Activated naive CD4-positive, alpha-beta T cell treated with anti-CD3 and anti-CD28 coated beads for 36 hours (primary cell): ENCODE data around the gene SAMD3. TPM values are rescaled to one million over a fixed set of nuclear protein-coding genes. Genes with fewer than 3 reads are reported as not detected.
"Not testable (repeated sequence)": the region's sequence is repeated elsewhere in the genome, so short reads cannot be mapped to it uniquely, and the experiment has no call there.

ENCODE experiments used
- CTCF ChIA-PET: fragments of 350-600 bp; sonication (Branson Sonifier 250); formaldehyde crosslinking; loops from one replicate; lab custom pipeline; 2021; ENCODE audit warnings: antibody characterized with exemption; lab: Charles Lee
- DNase-seq: peaks from one replicate; pipeline ENCODE4 v3.0.0-alpha.2; 2020
- H3K27ac Mint-ChIP-seq: one replicate; pipeline ENCODE4 v1.8.0; 2021; ENCODE audit warnings: mild to moderate bottlenecking, mixed read lengths
- H3K27me3 Mint-ChIP-seq: one replicate; pipeline ENCODE4 v1.8.0; 2021; ENCODE audit warnings: low read depth, mixed read lengths
- H3K36me3 Mint-ChIP-seq: one replicate; pipeline ENCODE4 v1.8.0; 2021; ENCODE audit warnings: low read depth, mixed read lengths
- H3K4me1 Mint-ChIP-seq: one replicate; pipeline ENCODE4 v1.8.0; 2021; ENCODE audit warnings: low read depth, mixed read lengths
- H3K4me3 Mint-ChIP-seq: one replicate; pipeline ENCODE4 v1.8.0; 2021; ENCODE audit warnings: mild to moderate bottlenecking, moderate library complexity, mixed read lengths
- H3K9me3 Mint-ChIP-seq: one replicate; pipeline ENCODE4 v1.8.0; 2021; ENCODE audit warnings: mixed read lengths
- intact Hi-C: fragments of 100-400 bp; cut with micrococcal nuclease; formaldehyde crosslinking; loops from one replicate; pipeline ENCODE4 v1.15.1; 2023
- total RNA-seq, 2 experiments: library from RNA; stranded (reverse); gene quantifications; one replicate each; pipeline ENCODE4 v1.2.3, GENCODE V29; 2021

The SAMD3 gene
- total RNA-seq, 2 experiments from 2014 or later: 1.0 to 2.3 TPM

GRCh38 chr6:130244728-130245127 is 22.0 kb upstream of the SAMD3 start:
- Mint-ChIP-seq H3K27ac (no peak overlapping the region), H3K9me3 (no peaks in the 10 kb centered on the region), H3K4me1 (no peaks in the 10 kb centered on the region), H3K36me3 (no peaks in the 10 kb centered on the region), H3K4me3 (no peak overlapping the region), H3K27me3 (no peaks in the 10 kb centered on the region)
- CTCF ChIA-PET: interaction anchor here (0.6 kb wide), 1 partner anchor 493 kb away, joined by 3 read pairs; no protein-coding TSS in a partner anchor
- no peak for DNase-seq
- intact Hi-C loops: no loop called here

- no peaks in the 10 kb centered on the region for H3K27me3 Mint-ChIP-seq
- no peaks in the 10 kb centered on the region for H3K4me1 Mint-ChIP-seq
- H3K36me3 Mint-ChIP-seq: no peaks in the 10 kb centered on the region
- H3K9me3 Mint-ChIP-seq: no peaks in the 10 kb centered on the region
- CTCF ChIA-PET: interaction anchor here (0.7 to 1.0 kb wide), 2 partner anchors 17 to 458 kb away, joined by 3 read pairs; no protein-coding TSS in a partner anchor
- no peak for DNase-seq
- no peak overlapping the region for H3K27ac Mint-ChIP-seq
- no peak overlapping the region for H3K4me3 Mint-ChIP-seq
- intact Hi-C loops: no loop called here
Observed at GRCh38 chr6:130240232-130240631, 17.5 kb upstream of the SAMD3 start.

DNA sequence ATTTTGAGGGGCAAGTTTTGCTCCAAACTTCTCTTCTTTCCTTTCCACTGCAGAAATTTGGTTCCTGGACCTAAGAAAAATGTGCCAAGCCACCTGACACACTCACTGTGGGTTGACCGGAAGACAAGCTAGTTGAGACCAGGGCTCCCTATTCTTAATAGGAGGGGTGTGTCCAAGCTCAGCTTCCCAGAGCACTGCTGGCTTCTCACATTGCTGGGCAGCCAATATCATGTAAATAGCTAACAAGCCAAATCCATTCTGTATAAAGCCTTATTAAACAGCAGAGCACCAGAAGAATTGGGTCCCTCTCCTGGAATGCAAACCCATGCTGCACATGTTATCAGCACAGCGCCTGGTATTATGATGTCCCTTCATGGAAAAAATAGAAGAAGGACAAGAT is 17.0 kb upstream of the SAMD3 start:
- intact Hi-C loops: no loop called here
- CTCF ChIA-PET: interaction anchor here (0.7 to 1.0 kb wide), 2 partner anchors 16 to 459 kb away, joined by 3 read pairs; no protein-coding TSS in a partner anchor
- Mint-ChIP-seq H3K4me3 (no peak overlapping the region), H3K36me3 (no peaks in the 10 kb centered on the region), H3K27me3 (no peaks in the 10 kb centered on the region), H3K9me3 (no peaks in the 10 kb centered on the region), H3K27ac (no peak overlapping the region), H3K4me1 (no peaks in the 10 kb centered on the region)
- DNase-seq: no peak

- CTCF ChIA-PET: no interaction called here
- no peak for DNase-seq
- Mint-ChIP-seq H3K36me3 (no peaks in the 10 kb centered on the region), H3K9me3 (peaks cover 4% of the 10 kb centered on the region), H3K27me3 (no peaks in the 10 kb centered on the region), H3K4me1 (no peaks in the 10 kb centered on the region), H3K4me3 (no peak overlapping the region), H3K27ac (no peak overlapping the region)
- intact Hi-C loops: no loop called here
Observed at GRCh38 chr6:130233330-130233729, 10.6 kb upstream of the SAMD3 start.

- H3K27ac Mint-ChIP-seq, intact Hi-C loops, H3K27me3 Mint-ChIP-seq, H3K4me1 Mint-ChIP-seq, DNase-seq, H3K4me3 Mint-ChIP-seq, H3K36me3 Mint-ChIP-seq, H3K9me3 Mint-ChIP-seq: not testable (repeated sequence)
- CTCF ChIA-PET: interaction anchor here (1.2 kb wide), 1 partner anchor 18 kb away, joined by 3 read pairs; no protein-coding TSS in a partner anchor
Observed at GRCh38 chr6:130230531-130230930, 7.8 kb upstream of the SAMD3 start.

DNA sequence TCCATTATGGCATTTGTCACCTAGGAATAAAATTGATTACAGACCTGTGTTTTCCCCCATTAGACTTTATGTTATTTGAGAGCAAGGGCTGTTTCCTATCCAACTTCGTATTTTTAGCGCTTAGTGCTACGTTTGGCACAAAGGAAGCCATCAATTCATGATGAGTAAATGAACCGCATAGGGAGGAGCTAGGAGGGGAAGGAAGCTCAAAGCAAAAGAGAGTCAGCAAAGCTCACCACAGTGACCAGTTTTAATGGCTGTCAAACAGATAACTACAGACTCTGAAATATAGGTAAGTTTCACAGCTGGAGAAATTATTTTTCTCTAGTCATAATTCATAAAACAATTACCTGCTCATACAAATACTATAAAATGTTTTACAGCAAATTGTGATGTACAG is 6.9 kb upstream of the SAMD3 start:
- no peak for DNase-seq
- Mint-ChIP-seq H3K4me3 (no peak overlapping the region), H3K27ac (no peak overlapping the region), H3K36me3 (no peaks in the 10 kb centered on the region), H3K9me3 (peaks cover 8% of the 10 kb centered on the region), H3K4me1 (no peaks in the 10 kb centered on the region), H3K27me3 (no peaks in the 10 kb centered on the region)
- intact Hi-C loops: loop anchor here (10.0 kb wide), 1 partner anchor 735 kb away; no protein-coding TSS in a partner anchor
- CTCF ChIA-PET: interaction anchor here (0.9 to 1.2 kb wide), 2 partner anchors 17 to 192 kb away, joined by 3 read pairs; no protein-coding TSS in a partner anchor

GRCh38 chr6:130223508-130223907 is 757 bp upstream of the SAMD3 start:
- no peak overlapping the region for H3K4me3 Mint-ChIP-seq
- intact Hi-C loops: loop anchor here (1.0 to 10.0 kb wide), 6 partner anchors 8 to 729 kb away; no protein-coding TSS in a partner anchor

DNA sequence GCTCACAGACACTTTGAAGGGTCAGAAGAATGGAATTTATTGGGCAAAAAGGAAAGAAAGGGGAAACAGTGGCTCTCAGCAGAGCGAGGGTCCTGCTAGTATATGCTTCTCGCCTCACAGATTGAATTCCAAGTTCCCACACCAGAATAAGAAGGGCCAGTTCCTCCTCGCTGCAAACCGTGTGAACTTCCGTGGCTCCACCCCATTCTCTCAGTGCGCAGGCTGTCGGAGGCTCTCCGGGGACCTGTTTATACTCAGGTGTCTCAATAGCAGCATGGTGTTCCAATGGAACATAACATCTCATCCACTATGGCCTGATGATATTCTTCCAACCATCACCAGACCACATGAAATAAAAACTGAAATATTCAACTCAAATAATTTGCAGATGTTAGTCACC is 4.6 kb downstream of the SAMD3 start:
- no peak overlapping the region for H3K4me3 Mint-ChIP-seq
- no peaks in the 10 kb centered on the region for H3K27me3 Mint-ChIP-seq
- intact Hi-C loops: loop anchor here (10.0 kb wide), 1 partner anchor 297 kb away; no protein-coding TSS in a partner anchor
- CTCF ChIA-PET: interaction anchor here (2.1 kb wide), 1 partner anchor 12 kb away, joined by 4 read pairs; no protein-coding TSS in a partner anchor
- no peaks in the 10 kb centered on the region for H3K9me3 Mint-ChIP-seq
- no peak for DNase-seq
- H3K36me3 Mint-ChIP-seq: no peaks in the 10 kb centered on the region
- no peak overlapping the region for H3K27ac Mint-ChIP-seq
- peaks cover 42% of the 10 kb centered on the region for H3K4me1 Mint-ChIP-seq

More at GRCh38 chr6:130223508-130223907, 757 bp upstream of the SAMD3 start:
- peak; percentile 82 for DNase-seq
- H3K27me3 Mint-ChIP-seq: no peaks in the 10 kb centered on the region
- no peak overlapping the region for H3K27ac Mint-ChIP-seq
- H3K4me1 Mint-ChIP-seq: peaks cover 22% of the 10 kb centered on the region
- H3K36me3 Mint-ChIP-seq: no peaks in the 10 kb centered on the region
- peaks cover 5% of the 10 kb centered on the region for H3K9me3 Mint-ChIP-seq
- CTCF ChIA-PET: interaction anchor here (0.8 to 1.7 kb wide), 11 partner anchors 10 to 81 kb away, joined by 3 to 7 read pairs (median 4); no protein-coding TSS in a partner anchor

DNA sequence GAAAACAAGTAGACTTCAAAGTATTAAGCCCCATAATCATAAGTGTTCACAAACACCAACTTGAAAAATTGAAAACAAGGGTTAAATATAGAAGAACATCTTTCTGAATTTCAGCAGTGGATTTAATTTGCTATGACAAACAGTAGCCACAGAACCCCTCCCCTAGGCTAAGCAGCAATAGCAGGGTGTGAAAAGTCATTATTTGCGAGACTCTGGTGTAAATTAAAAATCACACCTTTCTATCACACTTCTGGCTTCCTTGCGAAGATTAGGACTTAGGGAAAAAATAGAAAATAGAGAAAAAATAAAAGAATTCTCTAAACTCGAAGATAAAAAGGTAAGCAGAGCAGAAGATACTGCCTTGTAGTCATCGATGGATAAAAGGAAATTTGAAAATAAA is 6.1 kb downstream of the SAMD3 start:
- Mint-ChIP-seq H3K9me3 (no peaks in the 10 kb centered on the region), H3K36me3 (no peaks in the 10 kb centered on the region), H3K4me1 (peaks cover 46% of the 10 kb centered on the region), H3K27me3 (no peaks in the 10 kb centered on the region), H3K4me3 (no peak overlapping the region), H3K27ac (no peak overlapping the region)
- CTCF ChIA-PET: interaction anchor here (1.4 kb wide), 1 partner anchor 13 kb away, joined by 3 read pairs; no protein-coding TSS in a partner anchor
- no peak for DNase-seq
- intact Hi-C loops: loop anchor here (10.0 kb wide), 1 partner anchor 298 kb away; no protein-coding TSS in a partner anchor

- Mint-ChIP-seq H3K4me3 (peak overlapping the region; percentile 60), H3K27ac (peak overlapping the region; percentile 37), H3K4me1 (peaks cover 50% of the 10 kb centered on the region), H3K36me3 (no peaks in the 10 kb centered on the region), H3K27me3 (no peaks in the 10 kb centered on the region), H3K9me3 (no peaks in the 10 kb centered on the region)
- CTCF ChIA-PET: no interaction called here
- peak; percentile 49 for DNase-seq
- intact Hi-C loops: loop anchor here (1.0 to 10.0 kb wide), 4 partner anchors 8 to 299 kb away; no protein-coding TSS in a partner anchor
Observed at GRCh38 chr6:130215526-130215925, 7.2 kb downstream of the SAMD3 start.

- intact Hi-C loops: loop anchor here (1.0 to 10.0 kb wide), 2 partner anchors 25 to 302 kb away; no protein-coding TSS in a partner anchor
- Mint-ChIP-seq H3K4me1 (peaks cover 49% of the 10 kb centered on the region), H3K27ac (peak overlapping the region; percentile 44)
Observed at GRCh38 chr6:130212215-130212874, 10.4 kb downstream of the SAMD3 start.

GRCh38 chr6:130211691-130212090 is 11.1 kb downstream of the SAMD3 start:
- peaks cover 49% of the 10 kb centered on the region for H3K4me1 Mint-ChIP-seq
- H3K4me3 Mint-ChIP-seq: peak overlapping the region; percentile 44
- peaks cover 6% of the 10 kb centered on the region for H3K36me3 Mint-ChIP-seq
- H3K27me3 Mint-ChIP-seq: no peaks in the 10 kb centered on the region
- intact Hi-C loops: loop anchor here (1.0 to 10.0 kb wide), 2 partner anchors 24 to 303 kb away; no protein-coding TSS in a partner anchor
- H3K27ac Mint-ChIP-seq: peak overlapping the region; percentile 13
- H3K9me3 Mint-ChIP-seq: no peaks in the 10 kb centered on the region
- CTCF ChIA-PET: interaction anchor here (0.7 to 1.6 kb wide), 3 partner anchors 12 to 24 kb away, joined by 3 to 6 read pairs (median 3); partner anchors contain the start of gene SAMD3
- no peak for DNase-seq

More at GRCh38 chr6:130212215-130212874, 10.4 kb downstream of the SAMD3 start:
- H3K4me3 Mint-ChIP-seq: peak overlapping the region; percentile 56
- DNase-seq: no peak
- H3K9me3 Mint-ChIP-seq: no peaks in the 10 kb centered on the region
- no peaks in the 10 kb centered on the region for H3K27me3 Mint-ChIP-seq
- H3K36me3 Mint-ChIP-seq: peaks cover 6% of the 10 kb centered on the region
- CTCF ChIA-PET: interaction anchor here (0.7 to 1.6 kb wide), 3 partner anchors 11 to 25 kb away, joined by 3 to 6 read pairs (median 3); partner anchors contain the start of gene SAMD3
